Fibroblast of lung (primary cell): ENCODE results near the gene IQGAP2. TPM values are rescaled to one million over a fixed set of nuclear protein-coding genes. Genes with fewer than 3 reads are reported as not detected.

ENCODE experiments used
- DNase-seq, 2 donors: peaks; one replicate each; pipeline versions ENCODE4 v3.0.0 to v3.0.0-alpha.2; 2010; ENCODE audit warnings: low read depth in 2 of 2
- H2AFZ ChIP-seq: 2 replicates; pipeline ENCODE4 v1.5.1; 2012; ENCODE audit warnings: low read length, control low read depth, inconsistent platforms
- H3K27ac ChIP-seq: 2 replicates; pipeline ENCODE4 v1.5.1; 2011; ENCODE audit warnings: low read length, control low read depth; ENCODE audit not compliant: insufficient read depth
- H3K27me3 ChIP-seq: 2 replicates; pipeline ENCODE4 v1.5.1; 2011; ENCODE audit warnings: mild to moderate bottlenecking, low read length; ENCODE audit not compliant: control insufficient read depth, insufficient read depth
- H3K36me3 ChIP-seq: 2 replicates; pipeline ENCODE4 v1.5.1; 2011; ENCODE audit warnings: low read length; ENCODE audit not compliant: control insufficient read depth, insufficient read depth
- H3K4me1 ChIP-seq: 2 replicates; pipeline ENCODE4 v1.5.1; 2011; ENCODE audit warnings: low read length; ENCODE audit not compliant: control insufficient read depth, insufficient read depth; ENCODE audit errors: extremely low read depth
- H3K4me2 ChIP-seq: 2 replicates; pipeline ENCODE4 v1.5.1; 2011; ENCODE audit warnings: low read length, control low read depth; ENCODE audit not compliant: insufficient read depth; ENCODE audit errors: extremely low read depth
- H3K4me3 ChIP-seq, 4 experiments: fragments of 200-600 bp in 1 of 4; sonication (generic) in 1 of 4; replicated peaks in 1 of 4; 2 replicates each; pipeline ENCODE4 v1.5.1; 2011 to 2016; ENCODE audit warnings: low read length in 4 of 4, low read depth in 3 of 4, mild to moderate bottlenecking in 3 of 4, control low read depth in 2 of 4, inconsistent platforms in 1 of 4, mixed read lengths in 1 of 4; ENCODE audit not compliant: insufficient read depth in 1 of 4; ENCODE audit errors: control extremely low read depth in 1 of 4
- H3K79me2 ChIP-seq: 2 replicates; pipeline ENCODE4 v1.5.1; 2012; ENCODE audit warnings: mild to moderate bottlenecking, low read length, inconsistent platforms; ENCODE audit not compliant: control insufficient read depth, insufficient read depth
- H3K9ac ChIP-seq: 2 replicates; pipeline ENCODE4 v1.5.1; 2011; ENCODE audit warnings: mild to moderate bottlenecking, low read length, control low read depth; ENCODE audit not compliant: insufficient read depth
- H3K9me3 ChIP-seq: 2 replicates; pipeline ENCODE4 v1.5.1; 2012; ENCODE audit warnings: low read depth, low read length; ENCODE audit not compliant: control insufficient read depth, insufficient read depth
- H4K20me1 ChIP-seq: 2 replicates; pipeline ENCODE4 v1.5.1; 2011; ENCODE audit warnings: low read length; ENCODE audit not compliant: control insufficient read depth, insufficient read depth; ENCODE audit errors: extremely low read depth
- EZH2 ChIP-seq: IDR thresholded peaks from 2 replicates; pipeline ENCODE4 v1.5.1; 2012; ENCODE audit warnings: low read length, control low read depth, mild to moderate bottlenecking; ENCODE audit errors: missing control alignments
- polyA plus RNA-seq, 2 donors: library from polyadenylated mRNA; depleted of rRNA in 1 of 2; stranded (reverse) in 1 of 2; unstranded in 1 of 2; fragments of >200 nt; gene quantifications; 2 replicates each; pipeline ENCODE4 v1.2.1, GENCODE V29; 2011 to 2012; ENCODE audit warnings: missing spikeins in 1 of 2
- total RNA-seq: library from RNA; depleted of rRNA; stranded (reverse); fragments of >200 nt; gene quantifications from 2 replicates; pipeline ENCODE4 v1.2.1, GENCODE V29; 2014
- TF ChIP-seq, protein P1 (sequence below), 2 donors: IDR thresholded peaks in 1 of 2; conservative IDR thresholded peaks in 1 of 2; 1 replicate in 1 of 2; 2 replicates in 1 of 2; pipeline ENCODE4 v1.5.1; 2011 to 2012; ENCODE audit warnings: low read length in 2 of 2, control low read depth in 1 of 2, inconsistent platforms in 1 of 2, low read depth in 1 of 2, mild to moderate bottlenecking in 1 of 2

IQGAP2 gene
- total and polyA plus RNA-seq, 2 donors (not counting 1 experiment from before 2014, with no cell fraction given): 5.1 to 7.9 TPM

DNA sequence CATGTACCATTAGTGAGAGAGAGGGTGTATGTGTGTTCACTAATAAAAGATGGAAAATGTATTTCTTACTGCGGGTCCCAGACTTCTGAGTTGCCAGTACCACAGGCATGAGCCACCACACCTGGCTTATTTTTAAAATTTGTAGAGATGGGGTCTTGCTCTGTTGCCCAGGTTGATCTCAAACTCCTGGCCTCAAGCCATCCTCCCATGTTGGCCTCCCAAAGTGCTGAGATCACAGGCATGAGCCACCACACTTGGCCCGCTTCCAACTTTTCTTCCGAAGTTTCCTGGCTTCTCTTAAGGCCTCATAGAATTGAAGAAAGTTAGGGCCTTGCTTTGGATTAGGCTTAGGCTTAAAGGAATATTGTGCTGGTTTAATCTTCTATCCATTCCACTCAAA lies 260.5 kb downstream of the IQGAP2 start:
- Histone ChIP-seq H3K4me2 (no peak overlapping the region), H3K27ac (no peak overlapping the region), H4K20me1 (no peaks in the 10 kb centered on the region), H3K9me3 (no peaks in the 10 kb centered on the region), H3K4me3 (no peak overlapping the region), H3K9ac (no peak overlapping the region), H2AFZ (no peak overlapping the region), H3K4me1 (no peaks in the 10 kb centered on the region), H3K79me2 (no peaks in the 10 kb centered on the region), H3K27me3 (no peaks in the 10 kb centered on the region), H3K36me3 (no peaks in the 10 kb centered on the region)
- no peak for DNase-seq
- no peak for TF ChIP-seq EZH2
- TF ChIP-seq, protein P1, sequence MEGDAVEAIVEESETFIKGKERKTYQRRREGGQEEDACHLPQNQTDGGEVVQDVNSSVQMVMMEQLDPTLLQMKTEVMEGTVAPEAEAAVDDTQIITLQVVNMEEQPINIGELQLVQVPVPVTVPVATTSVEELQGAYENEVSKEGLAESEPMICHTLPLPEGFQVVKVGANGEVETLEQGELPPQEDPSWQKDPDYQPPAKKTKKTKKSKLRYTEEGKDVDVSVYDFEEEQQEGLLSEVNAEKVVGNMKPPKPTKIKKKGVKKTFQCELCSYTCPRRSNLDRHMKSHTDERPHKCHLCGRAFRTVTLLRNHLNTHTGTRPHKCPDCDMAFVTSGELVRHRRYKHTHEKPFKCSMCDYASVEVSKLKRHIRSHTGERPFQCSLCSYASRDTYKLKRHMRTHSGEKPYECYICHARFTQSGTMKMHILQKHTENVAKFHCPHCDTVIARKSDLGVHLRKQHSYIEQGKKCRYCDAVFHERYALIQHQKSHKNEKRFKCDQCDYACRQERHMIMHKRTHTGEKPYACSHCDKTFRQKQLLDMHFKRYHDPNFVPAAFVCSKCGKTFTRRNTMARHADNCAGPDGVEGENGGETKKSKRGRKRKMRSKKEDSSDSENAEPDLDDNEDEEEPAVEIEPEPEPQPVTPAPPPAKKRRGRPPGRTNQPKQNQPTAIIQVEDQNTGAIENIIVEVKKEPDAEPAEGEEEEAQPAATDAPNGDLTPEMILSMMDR (conservative IDR thresholded peaks at IDR 0.05 in 1 of 2, IDR thresholded peaks at IDR 0.05 in 1 of 2; ENCODE audit: low read depth in 1 of 2, low read length in 2 of 2): no peak

DNA sequence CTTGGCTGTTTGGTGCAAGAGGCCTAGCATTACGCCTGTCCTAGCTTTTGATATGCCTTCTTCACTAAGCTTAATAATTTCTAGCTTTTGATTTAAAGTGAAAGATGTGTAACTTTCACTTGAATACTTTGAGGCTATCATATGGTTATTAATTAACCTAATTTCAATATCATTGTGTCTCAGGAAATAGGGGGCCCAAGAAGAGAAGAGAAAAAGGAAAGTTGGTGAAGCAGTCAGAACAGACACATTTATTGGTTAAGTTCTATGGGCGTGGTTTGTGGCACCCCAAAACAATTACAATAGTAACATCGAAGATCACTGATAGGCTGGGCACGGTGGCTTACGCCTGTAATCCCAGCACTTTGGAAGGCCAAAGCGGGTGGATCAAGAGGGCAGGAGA lies 261.0 kb downstream of the IQGAP2 start:
- H3K27ac ChIP-seq: no peak overlapping the region

DNA sequence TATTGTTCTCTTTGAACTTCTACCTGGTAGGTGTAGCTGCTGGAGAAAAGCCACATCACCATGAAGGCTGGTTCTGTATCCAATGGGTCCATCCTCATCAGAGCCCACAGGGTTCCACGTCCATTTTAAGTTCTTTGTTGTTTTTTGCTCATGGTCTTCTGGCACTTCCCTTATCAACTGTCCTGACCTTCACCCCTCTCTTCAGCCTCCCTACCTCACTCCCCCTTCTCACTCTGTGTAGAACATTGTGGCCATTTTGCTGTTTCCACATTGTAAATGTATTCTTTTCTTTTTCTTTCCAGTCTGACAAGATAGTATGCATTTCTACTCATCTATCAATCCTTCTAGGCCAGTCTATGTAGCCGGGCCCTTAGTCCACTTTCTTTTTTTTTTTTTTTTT lies 264.4 kb downstream of the IQGAP2 start:
- Histone ChIP-seq H3K4me1 (no peaks in the 10 kb centered on the region), H4K20me1 (no peaks in the 10 kb centered on the region), H3K4me2 (no peak overlapping the region), H3K79me2 (no peaks in the 10 kb centered on the region), H3K27ac (no peak overlapping the region), H3K9ac (no peak overlapping the region), H3K27me3 (no peaks in the 10 kb centered on the region), H2AFZ (no peak overlapping the region), H3K9me3 (no peaks in the 10 kb centered on the region), H3K36me3 (no peaks in the 10 kb centered on the region), H3K4me3 (no peak overlapping the region)
- TF ChIP-seq, protein P1 (conservative IDR thresholded peaks at IDR 0.05 in 1 of 2, IDR thresholded peaks at IDR 0.05 in 1 of 2; ENCODE audit: low read depth in 1 of 2, low read length in 2 of 2): no peak
- DNase-seq: no peak

More for the DNA sequence above, 261.0 kb downstream of the IQGAP2 start:
- H3K27me3 ChIP-seq: no peaks in the 10 kb centered on the region
- TF ChIP-seq, protein P1 (conservative IDR thresholded peaks at IDR 0.05 in 1 of 2, IDR thresholded peaks at IDR 0.05 in 1 of 2; ENCODE audit: low read depth in 1 of 2, low read length in 2 of 2): no peak
- TF ChIP-seq EZH2: no peak
- H2AFZ ChIP-seq: no peak overlapping the region
- no peaks in the 10 kb centered on the region for H3K36me3 ChIP-seq
- H3K4me2 ChIP-seq: no peak overlapping the region
- H3K4me1 ChIP-seq: no peaks in the 10 kb centered on the region
- H3K4me3 ChIP-seq: no peak overlapping the region
- no peak for DNase-seq
- no peak overlapping the region for H3K9ac ChIP-seq
- H4K20me1 ChIP-seq: no peaks in the 10 kb centered on the region
- no peaks in the 10 kb centered on the region for H3K79me2 ChIP-seq
- no peaks in the 10 kb centered on the region for H3K9me3 ChIP-seq
